ENCODE data around the gene TNFRSF1A. TPM values are rescaled to one million over a fixed set of nuclear protein-coding genes. Genes with fewer than 3 reads are reported as not detected.
A peak's percentile ranks its signal among the peaks of the same experiment; 100 is the strongest.

Gene TNFRSF1A
- total and polyA plus RNA-seq, 9 of the 15 experiments (the other 6 are each of a cell fraction or from before 2014, with no cell fraction given): 0.76 to 43.5 (median 30.0) TPM

DNA sequence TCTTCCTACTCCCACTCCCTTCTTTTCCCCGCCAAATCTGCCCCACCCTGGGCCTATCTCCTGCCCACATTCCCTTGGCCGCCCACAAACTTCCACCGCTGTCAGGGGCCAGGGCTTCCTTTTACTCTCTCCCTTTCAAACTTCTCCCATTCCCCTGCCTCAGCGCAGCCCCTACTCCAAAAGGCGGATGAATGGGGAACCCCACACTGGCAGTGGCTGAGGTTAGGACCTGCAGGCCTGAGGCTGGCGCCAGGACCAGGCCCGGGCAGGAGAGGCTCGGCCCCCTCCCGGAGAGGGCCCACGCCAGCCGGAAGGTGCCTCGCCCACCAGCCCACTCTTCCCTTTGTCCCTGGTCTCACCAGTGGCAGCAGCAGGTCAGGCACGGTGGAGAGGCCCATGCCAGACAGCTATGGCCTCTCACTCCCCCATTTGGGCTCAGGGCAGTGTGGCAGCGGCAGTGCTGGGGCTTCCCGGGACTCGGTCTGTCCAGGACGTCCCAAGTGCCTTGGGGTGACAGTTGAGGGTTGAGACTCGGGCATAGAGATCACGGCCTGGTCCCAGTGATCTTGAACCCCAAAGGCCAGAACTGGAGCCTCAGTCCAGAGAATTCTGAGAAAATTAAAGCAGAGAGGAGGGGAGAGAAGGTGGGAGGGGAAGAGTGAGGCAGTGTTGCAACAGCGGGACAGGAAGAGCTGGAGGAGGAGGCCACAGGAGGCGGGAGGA, at the start of gene TNFRSF1A (continued):
- TF ChIP-seq, protein P1, sequence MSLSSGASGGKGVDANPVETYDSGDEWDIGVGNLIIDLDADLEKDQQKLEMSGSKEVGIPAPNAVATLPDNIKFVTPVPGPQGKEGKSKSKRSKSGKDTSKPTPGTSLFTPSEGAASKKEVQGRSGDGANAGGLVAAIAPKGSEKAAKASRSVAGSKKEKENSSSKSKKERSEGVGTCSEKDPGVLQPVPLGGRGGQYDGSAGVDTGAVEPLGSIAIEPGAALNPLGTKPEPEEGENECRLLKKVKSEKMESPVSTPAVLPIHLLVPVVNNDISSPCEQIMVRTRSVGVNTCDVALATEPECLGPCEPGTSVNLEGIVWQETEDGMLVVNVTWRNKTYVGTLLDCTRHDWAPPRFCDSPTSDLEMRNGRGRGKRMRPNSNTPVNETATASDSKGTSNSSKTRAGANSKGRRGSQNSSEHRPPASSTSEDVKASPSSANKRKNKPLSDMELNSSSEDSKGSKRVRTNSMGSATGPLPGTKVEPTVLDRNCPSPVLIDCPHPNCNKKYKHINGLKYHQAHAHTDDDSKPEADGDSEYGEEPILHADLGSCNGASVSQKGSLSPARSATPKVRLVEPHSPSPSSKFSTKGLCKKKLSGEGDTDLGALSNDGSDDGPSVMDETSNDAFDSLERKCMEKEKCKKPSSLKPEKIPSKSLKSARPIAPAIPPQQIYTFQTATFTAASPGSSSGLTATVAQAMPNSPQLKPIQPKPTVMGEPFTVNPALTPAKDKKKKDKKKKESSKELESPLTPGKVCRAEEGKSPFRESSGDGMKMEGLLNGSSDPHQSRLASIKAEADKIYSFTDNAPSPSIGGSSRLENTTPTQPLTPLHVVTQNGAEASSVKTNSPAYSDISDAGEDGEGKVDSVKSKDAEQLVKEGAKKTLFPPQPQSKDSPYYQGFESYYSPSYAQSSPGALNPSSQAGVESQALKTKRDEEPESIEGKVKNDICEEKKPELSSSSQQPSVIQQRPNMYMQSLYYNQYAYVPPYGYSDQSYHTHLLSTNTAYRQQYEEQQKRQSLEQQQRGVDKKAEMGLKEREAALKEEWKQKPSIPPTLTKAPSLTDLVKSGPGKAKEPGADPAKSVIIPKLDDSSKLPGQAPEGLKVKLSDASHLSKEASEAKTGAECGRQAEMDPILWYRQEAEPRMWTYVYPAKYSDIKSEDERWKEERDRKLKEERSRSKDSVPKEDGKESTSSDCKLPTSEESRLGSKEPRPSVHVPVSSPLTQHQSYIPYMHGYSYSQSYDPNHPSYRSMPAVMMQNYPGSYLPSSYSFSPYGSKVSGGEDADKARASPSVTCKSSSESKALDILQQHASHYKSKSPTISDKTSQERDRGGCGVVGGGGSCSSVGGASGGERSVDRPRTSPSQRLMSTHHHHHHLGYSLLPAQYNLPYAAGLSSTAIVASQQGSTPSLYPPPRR (CRISPR knock-in tag; IDR thresholded peaks at IDR 0.05; ENCODE audit: borderline replicate concordance): no peak
- no peak for TF ChIP-seq ZNF232 (CRISPR knock-in tag; IDR thresholded peaks at IDR 0.05)
- TF ChIP-seq, protein P2, sequence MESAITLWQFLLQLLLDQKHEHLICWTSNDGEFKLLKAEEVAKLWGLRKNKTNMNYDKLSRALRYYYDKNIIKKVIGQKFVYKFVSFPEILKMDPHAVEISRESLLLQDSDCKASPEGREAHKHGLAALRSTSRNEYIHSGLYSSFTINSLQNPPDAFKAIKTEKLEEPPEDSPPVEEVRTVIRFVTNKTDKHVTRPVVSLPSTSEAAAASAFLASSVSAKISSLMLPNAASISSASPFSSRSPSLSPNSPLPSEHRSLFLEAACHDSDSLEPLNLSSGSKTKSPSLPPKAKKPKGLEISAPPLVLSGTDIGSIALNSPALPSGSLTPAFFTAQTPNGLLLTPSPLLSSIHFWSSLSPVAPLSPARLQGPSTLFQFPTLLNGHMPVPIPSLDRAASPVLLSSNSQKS (CRISPR knock-in tag; IDR thresholded peaks at IDR 0.05): no peak
- no peak for TF ChIP-seq HCFC1 (IDR thresholded peaks at IDR 0.05; ENCODE audit: low read depth, low read length)
- no peak for TF ChIP-seq ZFPM2 (CRISPR knock-in tag; IDR thresholded peaks at IDR 0.05)
- no peak for TF ChIP-seq XRCC3 (IDR thresholded peaks at IDR 0.05)
- TF ChIP-seq TBP (optimal IDR thresholded peaks at IDR 0.05; ENCODE audit: low read depth, low read length): peak; percentile 28
- TF ChIP-seq NCOR1 (IDR thresholded peaks at IDR 0.05): peak; percentile 58
- peak in 1 of 2 experiments; percentile 71; a peak in 2 of 4 replicates for TF ChIP-seq RCOR1 (IDR thresholded peaks at IDR 0.05; ENCODE audit: borderline replicate concordance in 1 of 2, low read depth in 2 of 2, low read length in 2 of 2)
- TF ChIP-seq THRAP3 (IDR thresholded peaks at IDR 0.05; ENCODE audit: borderline replicate concordance): no peak
- TF ChIP-seq CBFA2T3 (IDR thresholded peaks at IDR 0.05): peak; percentile 79
- no peak for TF ChIP-seq RBM15 (IDR thresholded peaks at IDR 0.05; ENCODE audit: insufficient read depth, low read length)
- TF ChIP-seq ETV6 (IDR thresholded peaks at IDR 0.05; ENCODE audit: borderline replicate concordance in 1 of 2, low read depth in 2 of 2, low read length in 1 of 2): peak in 1 of 2 experiments; percentile 37; a peak in 1 of 4 replicates
- TF ChIP-seq ETV6 (CRISPR knock-in tag; IDR thresholded peaks at IDR 0.05; ENCODE audit: borderline replicate concordance): no peak
- TF ChIP-seq, protein P3, sequence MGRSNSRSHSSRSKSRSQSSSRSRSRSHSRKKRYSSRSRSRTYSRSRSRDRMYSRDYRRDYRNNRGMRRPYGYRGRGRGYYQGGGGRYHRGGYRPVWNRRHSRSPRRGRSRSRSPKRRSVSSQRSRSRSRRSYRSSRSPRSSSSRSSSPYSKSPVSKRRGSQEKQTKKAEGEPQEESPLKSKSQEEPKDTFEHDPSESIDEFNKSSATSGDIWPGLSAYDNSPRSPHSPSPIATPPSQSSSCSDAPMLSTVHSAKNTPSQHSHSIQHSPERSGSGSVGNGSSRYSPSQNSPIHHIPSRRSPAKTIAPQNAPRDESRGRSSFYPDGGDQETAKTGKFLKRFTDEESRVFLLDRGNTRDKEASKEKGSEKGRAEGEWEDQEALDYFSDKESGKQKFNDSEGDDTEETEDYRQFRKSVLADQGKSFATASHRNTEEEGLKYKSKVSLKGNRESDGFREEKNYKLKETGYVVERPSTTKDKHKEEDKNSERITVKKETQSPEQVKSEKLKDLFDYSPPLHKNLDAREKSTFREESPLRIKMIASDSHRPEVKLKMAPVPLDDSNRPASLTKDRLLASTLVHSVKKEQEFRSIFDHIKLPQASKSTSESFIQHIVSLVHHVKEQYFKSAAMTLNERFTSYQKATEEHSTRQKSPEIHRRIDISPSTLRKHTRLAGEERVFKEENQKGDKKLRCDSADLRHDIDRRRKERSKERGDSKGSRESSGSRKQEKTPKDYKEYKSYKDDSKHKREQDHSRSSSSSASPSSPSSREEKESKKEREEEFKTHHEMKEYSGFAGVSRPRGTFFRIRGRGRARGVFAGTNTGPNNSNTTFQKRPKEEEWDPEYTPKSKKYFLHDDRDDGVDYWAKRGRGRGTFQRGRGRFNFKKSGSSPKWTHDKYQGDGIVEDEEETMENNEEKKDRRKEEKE (IDR thresholded peaks at IDR 0.05; ENCODE audit: borderline replicate concordance in 1 of 2, control insufficient read depth in 1 of 2, low read depth in 2 of 2, low read length in 1 of 2): no peak
- TF ChIP-seq ZNF699 (CRISPR knock-in tag; IDR thresholded peaks at IDR 0.05; ENCODE audit: insufficient replicate concordance): no peak
- peak; percentile 70 for TF ChIP-seq TCF3 (CRISPR knock-in tag; IDR thresholded peaks at IDR 0.05)
- TF ChIP-seq HDAC2 (IDR thresholded peaks at IDR 0.05): peak; percentile 35; the same call in 1 of the 2 replicates

Data from K562 (cell line).